Gastroesophageal sphincter (tissue), 3 donors: Measurements from ENCODE around the gene HIVEP3.

Experiments
- EP300 ChIP-seq: sonication (generic); formaldehyde crosslinking; IDR thresholded peaks from one replicate; pipeline ENCODE4 v1.6.1; 2017; ENCODE audit warnings: antibody characterized with exemption, mild to moderate bottlenecking
- POLR2A ChIP-seq, 2 donors: fragments of 450-650 bp; IDR thresholded peaks; one replicate each; pipeline ENCODE4 v1.6.1; 2017; ENCODE audit warnings: antibody characterized with exemption in 2 of 2, mild to moderate bottlenecking in 2 of 2, moderate library complexity in 1 of 2
- POLR2AphosphoS5 ChIP-seq: sonication (generic); formaldehyde crosslinking; IDR thresholded peaks from one replicate; pipeline ENCODE4 v1.6.1; 2017; ENCODE audit warnings: antibody characterized with exemption
- TF ChIP-seq, protein P1 (sequence below), 4 experiments: fragments of 200-600 bp in 2 of 4; fragments of 450-650 bp in 2 of 4; sonication (generic) in 1 of 4; IDR thresholded peaks; one replicate each; pipeline ENCODE4 v1.5.1; 2017 to 2019; ENCODE audit warnings: antibody characterized with exemption in 4 of 4, mild to moderate bottlenecking in 2 of 4, moderate library complexity in 2 of 4

DNA sequence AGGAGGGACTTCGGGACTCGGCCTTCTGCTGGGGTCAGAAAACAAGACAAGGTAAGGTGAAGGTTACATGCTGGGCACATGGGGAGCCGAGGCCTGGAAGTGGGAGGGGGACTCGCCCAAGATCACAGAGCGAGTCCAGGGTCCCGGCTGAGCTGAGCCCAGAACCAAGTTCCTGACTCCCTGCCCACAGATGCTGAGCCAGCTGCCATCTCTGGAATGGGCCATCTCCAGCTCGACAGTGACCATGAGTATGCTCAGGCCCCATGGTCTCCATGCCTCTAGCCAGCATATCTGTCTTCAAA lies 407.5 kb downstream of the HIVEP3 start:
- TF ChIP-seq, protein P1, sequence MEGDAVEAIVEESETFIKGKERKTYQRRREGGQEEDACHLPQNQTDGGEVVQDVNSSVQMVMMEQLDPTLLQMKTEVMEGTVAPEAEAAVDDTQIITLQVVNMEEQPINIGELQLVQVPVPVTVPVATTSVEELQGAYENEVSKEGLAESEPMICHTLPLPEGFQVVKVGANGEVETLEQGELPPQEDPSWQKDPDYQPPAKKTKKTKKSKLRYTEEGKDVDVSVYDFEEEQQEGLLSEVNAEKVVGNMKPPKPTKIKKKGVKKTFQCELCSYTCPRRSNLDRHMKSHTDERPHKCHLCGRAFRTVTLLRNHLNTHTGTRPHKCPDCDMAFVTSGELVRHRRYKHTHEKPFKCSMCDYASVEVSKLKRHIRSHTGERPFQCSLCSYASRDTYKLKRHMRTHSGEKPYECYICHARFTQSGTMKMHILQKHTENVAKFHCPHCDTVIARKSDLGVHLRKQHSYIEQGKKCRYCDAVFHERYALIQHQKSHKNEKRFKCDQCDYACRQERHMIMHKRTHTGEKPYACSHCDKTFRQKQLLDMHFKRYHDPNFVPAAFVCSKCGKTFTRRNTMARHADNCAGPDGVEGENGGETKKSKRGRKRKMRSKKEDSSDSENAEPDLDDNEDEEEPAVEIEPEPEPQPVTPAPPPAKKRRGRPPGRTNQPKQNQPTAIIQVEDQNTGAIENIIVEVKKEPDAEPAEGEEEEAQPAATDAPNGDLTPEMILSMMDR (IDR thresholded peaks at IDR 0.05) = no peak
- TF ChIP-seq EP300 (no peak), POLR2AphosphoS5 (no peak), POLR2A (IDR thresholded peaks at IDR 0.05) (no peak)
